GM12878 (cell line): ENCODE results near the gene OXCT2. TPM values are rescaled to one million over a fixed set of nuclear protein-coding genes. Genes with fewer than 3 reads are reported as not detected.

Experiments used
- ATAC-seq: fragments of 200-7000 bp; cut with Tn5 transposase; 3 replicates; pipeline ENCODE4 v1.9.1; 2020; ENCODE audit warnings: mild to moderate bottlenecking, moderate library complexity
- BruUV-seq: library from RNA; stranded (reverse); fragments of 400-500 nt; replicated peaks from 2 replicates; lab custom pipeline; 2021; lab: Mats Ljungman, UMichigan
- CTCF ChIA-PET: fragments of 300-600 bp; sonication (Branson Sonifier 250); formaldehyde crosslinking; extraction: SDS; loops from one replicate; lab custom pipeline; 2021; ENCODE audit warnings: inconsistent platforms; lab: Yijun Ruan, JAX
- POLR2A ChIA-PET: fragments of 350-600 bp; formaldehyde crosslinking; extraction: SDS; loops from one replicate; lab custom pipeline; 2021; ENCODE audit warnings: inconsistent platforms; lab: Charles Lee
- RAD21 ChIA-PET: fragments of 300-600 bp; sonication (Branson Sonifier 250); formaldehyde crosslinking; loops from one replicate; lab custom pipeline; 2023; ENCODE audit warnings: antibody characterized with exemption; ENCODE audit not compliant: unreplicated experiment; lab: Charles Lee
- SMC1A ChIA-PET: fragments of 300-600 bp; sonication (Branson Sonifier 250); formaldehyde crosslinking; loops from one replicate; lab custom pipeline; 2023; ENCODE audit not compliant: unreplicated experiment, uncharacterized antibody; lab: Charles Lee
- DNase-seq: peaks from one replicate; pipeline ENCODE4 v3.0.0-alpha.2; 2011; ENCODE audit warnings: low read depth, low spot score
- FAIRE-seq: peaks from 3 replicates; lab custom pipeline; 2011; peaks lifted over from hg19 to GRCh38; lab: Jason Lieb, UNC
- H2AFZ ChIP-seq: 2 replicates; pipeline ENCODE4 v1.6.0; 2011; ENCODE audit warnings: low read depth, low read length, control low read depth; ENCODE audit not compliant: control insufficient read depth
- H3K27ac ChIP-seq: 2 replicates; pipeline ENCODE4 v1.5.1; 2011; ENCODE audit warnings: control low read depth; ENCODE audit not compliant: control insufficient read depth, insufficient read depth
- H3K27me3 ChIP-seq, 2 experiments: replicated peaks in 1 of 2; 2 replicates each; pipeline versions ENCODE4 v1.6.0 to v1.6.1; 2011; ENCODE audit warnings: low read length in 1 of 2; ENCODE audit not compliant: control insufficient read depth in 2 of 2, insufficient read depth in 2 of 2
- H3K36me3 ChIP-seq, 2 experiments: 2 replicates each; pipeline ENCODE4 v1.5.1; 2011; ENCODE audit warnings: low read length in 1 of 2; ENCODE audit not compliant: control insufficient read depth in 2 of 2, insufficient read depth in 2 of 2
- H3K4me1 ChIP-seq: 2 replicates; pipeline ENCODE4 v1.6.1; 2011; ENCODE audit warnings: mild to moderate bottlenecking, low read length, moderate library complexity, mixed read lengths; ENCODE audit not compliant: control insufficient read depth, insufficient read depth
- H3K4me2 ChIP-seq: 2 replicates; pipeline ENCODE4 v1.6.0; 2011; ENCODE audit warnings: control low read depth; ENCODE audit not compliant: control insufficient read depth, insufficient read depth
- H3K4me3 ChIP-seq: fragments of 200-600 bp; sonication (generic); 2 replicates; pipeline ENCODE4 v1.5.1; 2016
- H3K79me2 ChIP-seq: 2 replicates; pipeline ENCODE4 v1.6.0; 2011; ENCODE audit warnings: low read length; ENCODE audit not compliant: control insufficient read depth, insufficient read depth
- H3K9ac ChIP-seq: 2 replicates; pipeline ENCODE4 v1.8.0; 2011; ENCODE audit warnings: low read length, control low read depth, mixed read lengths; ENCODE audit not compliant: control insufficient read depth, insufficient read depth
- H3K9me3 ChIP-seq: replicated peaks from 3 replicates; pipeline ENCODE4 v1.5.1; 2011; ENCODE audit warnings: mild to moderate bottlenecking, low read length; ENCODE audit not compliant: control insufficient read depth, insufficient read depth
- H4K20me1 ChIP-seq: 2 replicates; pipeline ENCODE4 v1.6.0; 2011; ENCODE audit not compliant: control insufficient read depth, insufficient read depth
- BRCA1 ChIP-seq: IDR thresholded peaks from 2 replicates; pipeline ENCODE4 v1.6.1; 2011; ENCODE audit warnings: low read depth, low read length, improper control_type of control experiment
- CBX5 ChIP-seq: sonication (generic); IDR thresholded peaks from 2 replicates; pipeline ENCODE4 v1.6.1; 2016; ENCODE audit warnings: low read depth, moderate library complexity, mild to moderate bottlenecking, inconsistent platforms
- CEBPB ChIP-seq, 2 experiments: fragments of 150-350 bp in 1 of 2; IDR thresholded peaks; 2 replicates each; pipeline ENCODE4 v1.6.1; 2012 to 2014; ENCODE audit warnings: low read depth in 2 of 2, low read length in 2 of 2, borderline replicate concordance in 1 of 2, inconsistent platforms in 1 of 2
- DPF2 ChIP-seq: fragments of 450-650 bp; IDR thresholded peaks from 2 replicates; pipeline ENCODE4 v1.6.1; 2017; ENCODE audit warnings: mild to moderate bottlenecking
- E2F4 ChIP-seq: IDR thresholded peaks from 2 replicates; pipeline ENCODE4 v1.6.1; 2012; ENCODE audit warnings: low read depth, low read length, improper control_type of control experiment
- E2F8 ChIP-seq: fragments of 450-650 bp; IDR thresholded peaks from 2 replicates; pipeline ENCODE4 v1.6.1; 2018; ENCODE audit warnings: mild to moderate bottlenecking, low read depth, moderate library complexity; ENCODE audit not compliant: partially characterized antibody
- KAT2A ChIP-seq: conservative IDR thresholded peaks from 2 replicates; pipeline ENCODE4 v1.6.1; 2011; ENCODE audit warnings: low read depth, low read length; ENCODE audit not compliant: control insufficient read depth
- MEF2A ChIP-seq: IDR thresholded peaks from 2 replicates; pipeline ENCODE4 v1.6.1; 2011; ENCODE audit warnings: low read depth, mild to moderate bottlenecking, low read length, moderate library complexity; ENCODE audit not compliant: insufficient read depth
- NFYB ChIP-seq: IDR thresholded peaks from 2 replicates; pipeline ENCODE4 v1.6.1; 2011; ENCODE audit warnings: low read depth, mild to moderate bottlenecking, low read length, improper control_type of control experiment, moderate library complexity; ENCODE audit not compliant: insufficient read depth
- PAX5 ChIP-seq: IDR thresholded peaks from 2 replicates; pipeline ENCODE4 v1.6.1; 2011; ENCODE audit warnings: low read depth, low read length, borderline replicate concordance
- RELB ChIP-seq: fragments of 450-650 bp; IDR thresholded peaks from 2 replicates; pipeline ENCODE4 v1.6.1; 2017; ENCODE audit warnings: low read depth, mild to moderate bottlenecking, moderate library complexity
- SP1 ChIP-seq: IDR thresholded peaks from one replicate; pipeline ENCODE4 v1.6.1; 2011; ENCODE audit warnings: low read depth, low read length
- SUPT20H ChIP-seq: IDR thresholded peaks from 2 replicates; pipeline ENCODE4 v1.6.1; 2011; ENCODE audit warnings: low read depth, mild to moderate bottlenecking, low read length, moderate library complexity, borderline replicate concordance; ENCODE audit not compliant: control insufficient read depth
- ZNF687 ChIP-seq: fragments of 450-650 bp; IDR thresholded peaks from 2 replicates; pipeline ENCODE4 v1.6.1; 2017; ENCODE audit warnings: mild to moderate bottlenecking, moderate library complexity
- WGBS: methylation state at CpG from one replicate; pipeline ENCODE4 v1.1.6; 2016; ENCODE audit warnings: low lambda C conversion rate; ENCODE audit not compliant: insufficient replicate concordance, insufficient coverage; ENCODE audit errors: missing lambda C conversion rate; 5-methylcytosine and 5-hydroxymethylcytosine counted together
- in situ Hi-C: fragments of 300-500 bp; cut with MboI; formaldehyde crosslinking; loops from 9 replicates; pipeline ENCODE4 v1.14.3; 2018; ENCODE audit warnings: mixed read lengths
- intact Hi-C: fragments of 100-400 bp; cut with micrococcal nuclease; formaldehyde crosslinking; loops from one replicate; pipeline ENCODE4 v1.14.2; 2022; ENCODE audit not compliant: unreplicated experiment
- polyA plus RNA-seq, 11 experiments: library from polyadenylated mRNA; depleted of rRNA in 4 of 11; unstranded in 6 of 11; stranded (reverse) in 5 of 11; fragments of >200 nt; fragmentation: Nextera tagmentation in 4 of 11; fragmentation: Illumina TruSeq in 1 of 11; extraction: Ambion mirVana in 4 of 11; extraction: Trizol in 1 of 11; gene quantifications; 1 replicate in 1 of 11; 2 replicates in 10 of 11; pipeline versions ENCODE4 v1.2.1 to v1.2.3, GENCODE V29; 2011 to 2016; ENCODE audit warnings: inconsistent platforms in 2 of 11, missing spikeins in 2 of 11, low read depth in 1 of 11
- total RNA-seq, 4 experiments: library from RNA; depleted of rRNA in 3 of 4; stranded (reverse); fragments of >200 nt in 3 of 4; fragmentation: Illumina TruSeq in 1 of 4; extraction: Trizol in 1 of 4; gene quantifications; 2 replicates each; pipeline versions ENCODE4 v1.2.1 to v1.2.3, GENCODE V29; 2013 to 2021

Gene OXCT2
- total and polyA plus RNA-seq, 10 of the 15 experiments (the other 5 are each of a cell fraction or from before 2014, with no cell fraction given) = 0.06 to 1.9 (median 0.59) TPM

GRCh38 chr1:39735731-39736130 is 35.4 kb downstream of the OXCT2 start:
- FAIRE-seq (peak; percentile 41), ATAC-seq (peak; percentile 6; the same call in 1 of the 3 replicates), DNase-seq (no peak)
- ChIA-PET CTCF (interaction anchor here (0.6 to 1.1 kb wide), 4 partner anchors 28 to 80 kb away, joined by 3 to 5 read pairs (median 4); no protein-coding TSS in a partner anchor), RAD21 (no interaction called here), SMC1A (interaction anchor here (0.9 to 1.2 kb wide), 2 partner anchors 9 to 78 kb away, joined by 3 read pairs; no protein-coding TSS in a partner anchor), POLR2A (no interaction called here)
- 0% methylated on average over 3 of the region's 3 CpGs for WGBS
- no peak for TF ChIP-seq BRCA1
- no peak for TF ChIP-seq ZNF687
- TF ChIP-seq MEF2A = no peak
- no peak for TF ChIP-seq DPF2
- TF ChIP-seq SUPT20H = no peak
- no peak for TF ChIP-seq E2F8
- TF ChIP-seq SP1 = no peak
- no peak for TF ChIP-seq KAT2A
- no peak for TF ChIP-seq PAX5
- TF ChIP-seq RELB = no peak
- no peak for TF ChIP-seq CBX5
- TF ChIP-seq CEBPB (IDR thresholded peaks at IDR 0.05; ENCODE audit: borderline replicate concordance in 1 of 2, low read depth in 2 of 2, low read length in 2 of 2) = no peak
- TF ChIP-seq E2F4 = no peak
- no peak for TF ChIP-seq NFYB
- H3K9me3 ChIP-seq = no peaks in the 10 kb centered on the region
- H3K27ac ChIP-seq = no peak overlapping the region
- no peak overlapping the region for H3K4me3 ChIP-seq
- no peaks in the 10 kb centered on the region for H4K20me1 ChIP-seq
- in situ Hi-C loops (no loop called here), intact Hi-C loops (no loop called here)
- H3K27me3 ChIP-seq = no peaks in the 10 kb centered on the region
- H3K9ac ChIP-seq = no peak overlapping the region
- H3K79me2 ChIP-seq = peaks cover 19% of the 10 kb centered on the region
- no peak overlapping the region for H3K4me2 ChIP-seq
- BruUV-seq = no TSS peak
- peaks cover 9% of the 10 kb centered on the region for H3K4me1 ChIP-seq
- no peak overlapping the region for H2AFZ ChIP-seq
- H3K36me3 ChIP-seq = no peaks in the 10 kb centered on the region
